ENCODE measurements around the gene HERC3.

Gene HERC3

DNA sequence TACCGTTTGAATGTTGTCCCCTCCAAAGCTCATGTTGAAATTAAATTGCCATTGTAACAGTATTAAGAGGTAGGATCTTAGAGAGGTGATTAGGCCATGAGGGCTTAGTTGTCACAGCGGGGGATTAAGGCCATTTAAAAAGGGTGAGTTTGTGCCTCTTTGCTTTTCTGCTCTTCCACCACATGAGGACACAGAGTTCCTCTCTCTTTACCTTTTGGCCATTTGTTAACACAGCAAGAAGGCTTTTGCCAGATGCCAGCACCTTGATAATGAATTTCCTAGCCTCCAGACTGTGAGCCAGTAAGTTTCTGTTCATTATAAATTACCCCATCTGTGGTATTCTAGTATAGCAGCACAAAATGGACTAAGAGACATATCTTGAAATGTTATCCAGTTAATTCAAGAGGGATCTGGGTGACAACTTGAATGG, 7.8 kb upstream of the HERC3 start:
- Histone ChIP-seq H3K4me3 (ENCODE audit: insufficient read depth, low read depth, low read length, poor library complexity, severe bottlenecking) (no peak overlapping the region), H3K36me3 (ENCODE audit: control insufficient read depth, insufficient read depth, low read length) (no peaks in the 10 kb centered on the region), H3K27ac (ENCODE audit: insufficient read depth, low read length, poor library complexity, severe bottlenecking) (no peak overlapping the region), H3K4me1 (ENCODE audit: control insufficient read depth, insufficient read depth, low read length, poor library complexity, severe bottlenecking) (no peaks in the 10 kb centered on the region), H3K27me3 (replicated peaks; ENCODE audit: control insufficient read depth, insufficient read depth, low read length, poor library complexity, severe bottlenecking) (no peaks in the 10 kb centered on the region), H3K9me3 (ENCODE audit: control insufficient read depth, low read length) (no peaks in the 10 kb centered on the region)
- no peak for DNase-seq

DNA sequence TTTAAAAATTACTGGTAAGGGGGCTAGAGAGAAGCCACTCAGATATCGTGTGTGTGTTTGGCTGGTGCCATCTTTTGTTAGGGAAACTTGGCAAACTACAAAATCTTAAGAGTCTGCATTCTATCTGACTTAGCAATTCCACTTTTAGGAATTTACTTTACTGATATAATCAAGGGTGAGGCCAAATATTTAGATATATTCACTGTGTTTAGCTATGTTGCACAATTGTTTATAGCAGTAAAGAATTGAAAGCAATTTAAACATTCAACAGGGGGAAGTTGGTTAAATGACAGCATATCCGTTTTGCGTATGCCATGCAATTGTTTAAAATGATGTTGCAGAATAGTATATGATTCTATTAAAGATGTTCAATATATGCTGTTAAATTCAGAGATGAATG, 6.4 kb upstream of the HERC3 start:
- no peaks in the 10 kb centered on the region for H3K4me1 ChIP-seq (ENCODE audit: control insufficient read depth, insufficient read depth, low read length, poor library complexity, severe bottlenecking)

DNA sequence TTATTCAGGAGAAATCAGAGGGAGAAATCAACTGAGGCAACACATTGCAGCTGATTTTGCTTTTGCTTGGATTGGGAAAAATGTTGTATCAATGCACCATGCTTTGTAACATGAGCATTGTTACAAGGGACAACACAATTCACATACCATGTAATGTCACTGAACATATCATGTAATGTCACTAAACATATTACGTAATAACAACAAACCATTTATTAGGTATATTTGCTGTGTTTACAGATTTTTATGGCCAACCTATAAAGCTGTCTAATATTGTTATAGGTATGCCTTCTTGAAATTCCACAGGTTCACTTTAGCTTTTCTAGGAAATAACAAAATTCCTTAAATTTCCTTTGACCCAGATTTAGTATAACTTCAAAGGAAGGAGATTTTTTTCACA, 5.0 kb upstream of the HERC3 start:
- Histone ChIP-seq H3K36me3 (ENCODE audit: control insufficient read depth, insufficient read depth, low read length) (no peaks in the 10 kb centered on the region), H3K4me3 (ENCODE audit: insufficient read depth, low read depth, low read length, poor library complexity, severe bottlenecking) (no peak overlapping the region), H3K4me1 (ENCODE audit: control insufficient read depth, insufficient read depth, low read length, poor library complexity, severe bottlenecking) (peaks cover 6% of the 10 kb centered on the region), H3K27ac (ENCODE audit: insufficient read depth, low read length, poor library complexity, severe bottlenecking) (no peak overlapping the region), H3K9me3 (ENCODE audit: control insufficient read depth, low read length) (no peaks in the 10 kb centered on the region), H3K27me3 (replicated peaks; ENCODE audit: control insufficient read depth, insufficient read depth, low read length, poor library complexity, severe bottlenecking) (no peaks in the 10 kb centered on the region)
- no peak for DNase-seq

More for the DNA sequence above, 6.4 kb upstream of the HERC3 start:
- Histone ChIP-seq H3K9me3 (ENCODE audit: control insufficient read depth, low read length) (no peaks in the 10 kb centered on the region), H3K36me3 (ENCODE audit: control insufficient read depth, insufficient read depth, low read length) (no peaks in the 10 kb centered on the region), H3K27ac (ENCODE audit: insufficient read depth, low read length, poor library complexity, severe bottlenecking) (no peak overlapping the region), H3K4me3 (ENCODE audit: insufficient read depth, low read depth, low read length, poor library complexity, severe bottlenecking) (no peak overlapping the region), H3K27me3 (replicated peaks; ENCODE audit: control insufficient read depth, insufficient read depth, low read length, poor library complexity, severe bottlenecking) (no peaks in the 10 kb centered on the region)
- DNase-seq = no peak

DNA sequence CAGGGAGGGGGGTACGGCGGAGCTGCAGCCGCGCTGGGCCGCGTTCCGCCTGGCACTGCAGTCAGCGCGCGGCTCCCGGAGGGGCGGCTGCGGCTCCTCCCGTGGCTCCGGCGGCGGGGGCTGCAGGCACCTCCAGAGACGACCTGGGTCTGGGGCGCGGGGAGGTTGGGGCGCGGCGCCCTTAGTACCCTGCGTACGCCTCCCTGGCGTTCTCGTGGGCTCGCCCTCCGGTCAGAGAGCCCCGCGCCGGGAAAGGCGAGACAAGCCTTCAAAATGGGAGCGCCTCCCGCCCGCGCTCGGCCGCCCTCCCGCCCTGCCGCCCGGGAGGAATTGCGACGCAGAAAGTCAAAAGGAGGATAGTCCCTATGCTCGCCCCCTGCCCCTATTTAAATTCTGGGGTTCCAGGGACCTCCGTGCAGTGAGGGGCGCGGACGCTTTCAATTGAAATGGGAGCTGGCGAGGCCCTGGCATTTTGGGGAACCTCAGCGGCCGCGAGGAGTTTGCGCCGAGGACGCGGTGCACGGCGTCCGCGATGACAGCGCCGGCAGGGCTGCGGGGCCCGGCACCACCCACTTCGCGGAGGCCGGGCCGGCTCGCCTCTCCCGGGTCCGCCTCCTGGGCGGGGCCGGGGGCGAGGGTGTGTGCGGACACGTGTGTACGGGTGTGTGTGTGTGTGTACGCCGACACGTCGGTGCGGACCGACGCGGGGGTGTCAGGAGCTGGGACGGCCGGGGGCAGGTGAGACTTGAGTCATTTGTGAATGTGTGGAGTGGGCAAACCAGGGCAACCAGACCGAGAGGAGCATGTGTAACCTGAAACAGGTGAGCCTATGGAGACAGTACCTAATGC, 544 bp downstream of the HERC3 start:
- Histone ChIP-seq H3K4me1 (ENCODE audit: control insufficient read depth, insufficient read depth, low read length, poor library complexity, severe bottlenecking) (peaks cover 11% of the 10 kb centered on the region), H3K27ac (ENCODE audit: insufficient read depth, low read length, poor library complexity, severe bottlenecking) (peak overlapping the region; percentile 90), H3K9me3 (ENCODE audit: control insufficient read depth, low read length) (no peaks in the 10 kb centered on the region), H3K36me3 (ENCODE audit: control insufficient read depth, insufficient read depth, low read length) (no peaks in the 10 kb centered on the region), H3K4me3 (ENCODE audit: insufficient read depth, low read depth, low read length, poor library complexity, severe bottlenecking) (peak overlapping the region; percentile 91), H3K27me3 (replicated peaks; ENCODE audit: control insufficient read depth, insufficient read depth, low read length, poor library complexity, severe bottlenecking) (no peaks in the 10 kb centered on the region)
- peak; percentile 71 to 76 (median 73) for DNase-seq

DNA sequence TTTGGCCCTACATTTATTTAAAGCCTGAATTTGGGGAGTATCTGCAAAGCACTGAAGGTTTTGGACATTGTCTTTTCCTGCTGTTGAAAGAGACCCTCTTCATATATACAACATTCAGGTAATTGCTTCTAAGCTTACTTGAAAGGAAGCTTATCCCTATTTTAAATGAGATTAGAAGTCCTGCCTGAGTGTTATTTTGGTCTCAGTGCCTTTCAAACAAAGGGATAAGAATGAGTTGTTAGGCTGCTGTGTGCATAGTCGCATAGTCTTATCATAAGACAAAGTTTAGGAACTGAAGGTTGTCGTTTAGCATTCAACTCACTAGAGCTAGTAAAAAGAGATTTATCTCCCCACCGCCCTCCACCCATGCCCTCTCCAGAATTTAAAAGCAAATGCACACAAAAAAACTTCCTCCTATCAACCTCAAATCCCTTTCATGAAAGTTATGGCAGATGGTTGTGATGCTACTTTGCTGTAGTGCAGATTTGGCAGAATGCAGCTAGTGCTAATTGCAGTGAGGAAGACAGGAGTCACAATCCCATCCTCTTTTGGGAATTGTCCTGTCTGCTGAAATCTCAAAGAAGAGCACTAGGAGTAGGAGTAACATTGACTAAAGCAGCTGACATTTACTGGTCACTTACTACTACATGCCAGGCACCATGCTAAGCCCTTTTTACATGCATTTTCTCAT, 5.8 kb downstream of the HERC3 start:
- Histone ChIP-seq H3K27ac (ENCODE audit: insufficient read depth, low read length, poor library complexity, severe bottlenecking) (no peak overlapping the region), H3K4me1 (ENCODE audit: control insufficient read depth, insufficient read depth, low read length, poor library complexity, severe bottlenecking) (peaks cover 17% of the 10 kb centered on the region), H3K4me3 (ENCODE audit: insufficient read depth, low read depth, low read length, poor library complexity, severe bottlenecking) (no peak overlapping the region), H3K36me3 (ENCODE audit: control insufficient read depth, insufficient read depth, low read length) (no peaks in the 10 kb centered on the region), H3K27me3 (replicated peaks; ENCODE audit: control insufficient read depth, insufficient read depth, low read length, poor library complexity, severe bottlenecking) (no peaks in the 10 kb centered on the region), H3K9me3 (ENCODE audit: control insufficient read depth, low read length) (no peaks in the 10 kb centered on the region)
- no peak for DNase-seq

DNA sequence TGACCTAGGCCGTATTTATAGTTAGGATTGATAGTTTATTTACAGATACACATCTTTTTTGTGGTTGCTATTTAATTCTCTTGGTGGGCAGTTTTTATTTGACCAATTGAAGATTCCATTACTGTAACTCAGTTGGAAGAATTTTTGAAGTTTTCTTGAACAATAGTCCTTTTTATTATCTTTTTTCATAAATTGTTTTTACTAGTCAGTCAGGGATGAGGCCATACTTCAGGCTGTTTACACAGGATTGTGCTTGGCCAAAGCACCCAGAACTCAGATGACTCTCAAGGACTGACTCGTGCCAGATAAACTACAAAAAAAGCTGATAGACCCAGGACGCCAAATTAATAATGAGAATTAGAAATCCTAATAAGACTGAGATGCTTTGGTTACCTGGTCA, 7.0 kb downstream of the HERC3 start:
- Histone ChIP-seq H3K27me3 (replicated peaks; ENCODE audit: control insufficient read depth, insufficient read depth, low read length, poor library complexity, severe bottlenecking) (no peaks in the 10 kb centered on the region), H3K4me3 (ENCODE audit: insufficient read depth, low read depth, low read length, poor library complexity, severe bottlenecking) (peak overlapping the region; percentile 23), H3K4me1 (ENCODE audit: control insufficient read depth, insufficient read depth, low read length, poor library complexity, severe bottlenecking) (peaks cover 12% of the 10 kb centered on the region), H3K27ac (ENCODE audit: insufficient read depth, low read length, poor library complexity, severe bottlenecking) (peak overlapping the region; percentile 31), H3K9me3 (ENCODE audit: control insufficient read depth, low read length) (no peaks in the 10 kb centered on the region), H3K36me3 (ENCODE audit: control insufficient read depth, insufficient read depth, low read length) (no peaks in the 10 kb centered on the region)
- DNase-seq = no peak

DNA sequence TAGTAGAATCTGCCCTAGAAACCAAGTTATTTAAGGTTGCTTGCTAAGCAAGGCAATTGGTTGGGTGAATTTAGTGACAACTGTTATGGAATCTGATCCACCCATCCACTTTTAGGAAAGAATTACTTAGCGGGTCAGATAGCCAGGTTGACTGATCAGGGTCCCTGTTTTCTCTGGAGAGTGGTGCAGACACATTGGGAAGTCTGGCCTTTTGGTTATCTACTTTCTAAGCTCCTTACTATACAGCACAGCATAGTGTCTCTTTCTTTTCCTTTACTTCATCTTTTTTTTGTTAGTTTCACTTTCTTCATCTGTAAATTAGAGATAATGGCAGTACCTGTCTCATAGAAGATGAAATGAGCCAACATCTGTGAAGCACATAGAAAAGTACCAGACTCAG, 7.4 kb downstream of the HERC3 start:
- no peaks in the 10 kb centered on the region for H3K27me3 ChIP-seq (replicated peaks; ENCODE audit: control insufficient read depth, insufficient read depth, low read length, poor library complexity, severe bottlenecking)
- H3K4me1 ChIP-seq (ENCODE audit: control insufficient read depth, insufficient read depth, low read length, poor library complexity, severe bottlenecking) = peaks cover 12% of the 10 kb centered on the region
- H3K27ac ChIP-seq (ENCODE audit: insufficient read depth, low read length, poor library complexity, severe bottlenecking) = peak overlapping the region; percentile 31
- H3K4me3 ChIP-seq (ENCODE audit: insufficient read depth, low read depth, low read length, poor library complexity, severe bottlenecking) = peak overlapping the region; percentile 23
- H3K36me3 ChIP-seq (ENCODE audit: control insufficient read depth, insufficient read depth, low read length) = no peaks in the 10 kb centered on the region
- no peaks in the 10 kb centered on the region for H3K9me3 ChIP-seq (ENCODE audit: control insufficient read depth, low read length)
- no peak for DNase-seq

DNA sequence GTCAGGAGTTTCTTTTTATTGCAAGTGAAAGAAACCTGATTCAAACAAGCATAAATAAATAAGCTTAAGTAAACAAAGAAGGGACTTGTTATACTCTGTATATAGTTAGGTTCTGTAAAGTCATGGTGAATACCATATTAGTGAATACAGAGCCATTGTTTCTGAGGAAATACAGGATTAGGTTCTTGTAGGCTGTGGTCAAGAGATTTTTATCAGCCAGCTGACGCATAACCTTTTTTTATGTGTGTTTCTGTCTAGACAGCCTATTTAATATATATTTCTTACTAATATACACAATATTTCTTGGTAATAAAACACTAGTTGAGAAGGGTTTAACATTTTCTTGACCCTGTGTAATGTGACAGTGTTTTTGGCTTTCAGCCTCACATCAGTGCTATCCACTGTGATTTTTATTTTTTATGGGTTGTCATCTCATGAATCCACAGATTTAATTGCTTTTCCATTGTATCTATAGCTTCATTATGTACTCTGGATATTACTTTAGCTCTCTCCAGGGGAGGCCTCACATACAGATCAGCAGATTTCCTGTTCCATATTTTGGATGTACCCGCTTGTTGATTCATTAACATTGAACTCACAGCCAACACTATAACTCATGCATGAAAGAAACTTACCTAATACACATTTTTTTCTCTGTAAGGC, 8.0 kb downstream of the HERC3 start:
- Histone ChIP-seq H3K4me3 (ENCODE audit: insufficient read depth, low read depth, low read length, poor library complexity, severe bottlenecking) (peak overlapping the region; percentile 23), H3K4me1 (ENCODE audit: control insufficient read depth, insufficient read depth, low read length, poor library complexity, severe bottlenecking) (peaks cover 12% of the 10 kb centered on the region), H3K27me3 (replicated peaks; ENCODE audit: control insufficient read depth, insufficient read depth, low read length, poor library complexity, severe bottlenecking) (no peaks in the 10 kb centered on the region), H3K9me3 (ENCODE audit: control insufficient read depth, low read length) (no peaks in the 10 kb centered on the region), H3K27ac (ENCODE audit: insufficient read depth, low read length, poor library complexity, severe bottlenecking) (no peak overlapping the region), H3K36me3 (ENCODE audit: control insufficient read depth, insufficient read depth, low read length) (no peaks in the 10 kb centered on the region)
- no peak for DNase-seq

DNA sequence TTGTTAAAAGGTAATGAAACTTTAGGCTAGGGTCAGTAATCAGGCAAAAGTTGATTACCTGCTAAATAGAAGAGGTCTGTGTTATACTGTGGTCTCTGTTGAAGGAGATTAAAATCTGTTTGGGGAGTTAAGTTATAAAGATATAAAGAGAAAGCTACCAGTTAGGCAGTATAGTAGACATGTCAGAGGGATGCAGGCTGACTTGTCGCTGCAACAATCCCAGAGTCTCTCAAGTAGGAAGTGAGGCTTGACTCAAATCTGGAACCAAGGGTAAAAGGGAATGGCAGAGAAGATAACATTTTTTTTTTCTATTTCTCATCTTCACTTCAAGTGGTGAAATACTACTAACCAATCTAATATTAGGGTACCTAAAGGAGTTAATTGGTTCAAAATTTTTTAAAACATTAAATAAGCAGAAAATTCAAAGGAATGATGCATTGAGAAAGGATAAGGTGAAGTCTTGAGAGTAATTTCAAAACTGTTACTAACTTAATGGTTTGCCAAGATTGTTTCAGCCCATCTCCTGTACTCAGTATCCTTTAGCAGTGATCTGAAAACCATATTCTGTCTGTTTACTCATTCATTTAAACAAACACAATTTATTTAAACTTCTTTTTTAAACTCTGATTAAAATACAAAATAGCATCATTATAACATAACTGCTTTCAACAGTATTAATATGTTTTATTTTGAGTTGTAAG, 12.8 kb downstream of the HERC3 start:
- DNase-seq = no peak
- H3K27me3 ChIP-seq (replicated peaks; ENCODE audit: control insufficient read depth, insufficient read depth, low read length, poor library complexity, severe bottlenecking) = no peaks in the 10 kb centered on the region
- peaks cover 14% of the 10 kb centered on the region for H3K4me1 ChIP-seq (ENCODE audit: control insufficient read depth, insufficient read depth, low read length, poor library complexity, severe bottlenecking)
- no peak overlapping the region for H3K27ac ChIP-seq (ENCODE audit: insufficient read depth, low read length, poor library complexity, severe bottlenecking)
- H3K36me3 ChIP-seq (ENCODE audit: control insufficient read depth, insufficient read depth, low read length) = peaks cover 21% of the 10 kb centered on the region
- H3K9me3 ChIP-seq (ENCODE audit: control insufficient read depth, low read length) = no peaks in the 10 kb centered on the region
- H3K4me3 ChIP-seq (ENCODE audit: insufficient read depth, low read depth, low read length, poor library complexity, severe bottlenecking) = no peak overlapping the region

Data from effector memory CD4-positive, alpha-beta T cell (primary cell).